Ecto neural progenitor cell (in vitro differentiated cells): ENCODE data around the gene AFDN.

ENCODE experiments used
- DNase-seq: peaks from one replicate; pipeline ENCODE4 v3.0.0-alpha.2; 2018; ENCODE audit warnings: low spot score

AFDN gene

GRCh38 chr6:168021581-168021980, 194.9 kb downstream of the AFDN start:
- peak; percentile 7 for DNase-seq
